SK-N-SH treated with all-trans-retinoic acid at 6 μM for 48 hours (cell line): ENCODE data around the gene RASA2.

Experiments used
- ATAC-seq: fragments of 200-7000 bp; cut with Tn5 transposase; 3 replicates; pipeline ENCODE4 v1.9.1; 2020; ENCODE audit warnings: mild to moderate bottlenecking, moderate library complexity
- ARNTL ChIP-seq: fragments of 450-650 bp; formaldehyde crosslinking; IDR thresholded peaks from 2 replicates; pipeline ENCODE4 v1.5.0; 2020; ENCODE audit warnings: low read depth, mild to moderate bottlenecking, moderate library complexity, borderline replicate concordance
- BACH2 ChIP-seq: fragments of 250-450 bp; sonication (Bioruptor Pico); IDR thresholded peaks from 2 replicates; pipeline ENCODE4 v1.9.0; 2021; ENCODE audit warnings: mild to moderate bottlenecking, borderline replicate concordance
- CSDC2 ChIP-seq: fragments of 250-450 bp; sonication (Bioruptor Pico); IDR thresholded peaks from 2 replicates; pipeline ENCODE4 v1.5.0; 2020; ENCODE audit warnings: mild to moderate bottlenecking, moderate library complexity
- ESRRG ChIP-seq: fragments of 250-450 bp; sonication (Bioruptor Pico); IDR thresholded peaks from 2 replicates; pipeline ENCODE4 v1.6.1; 2021; ENCODE audit warnings: mild to moderate bottlenecking
- GLIS3 ChIP-seq: fragments of 250-450 bp; sonication (Bioruptor Pico); IDR thresholded peaks from 2 replicates; pipeline ENCODE4 v1.5.0; 2020; ENCODE audit warnings: mild to moderate bottlenecking, moderate library complexity
- ISL1 ChIP-seq: fragments of 250-450 bp; sonication (Bioruptor Pico); IDR thresholded peaks from 2 replicates; pipeline ENCODE4 v2.1.2; 2022; ENCODE audit warnings: mild to moderate bottlenecking, moderate library complexity
- OSR1 ChIP-seq: fragments of 250-450 bp; sonication (Bioruptor Pico); IDR thresholded peaks from 2 replicates; pipeline ENCODE4 v1.8.0; 2022; ENCODE audit warnings: moderate library complexity, mild to moderate bottlenecking, inconsistent platforms
- PPARA ChIP-seq: fragments of 250-450 bp; sonication (Bioruptor Pico); IDR thresholded peaks from 2 replicates; pipeline ENCODE4 v1.5.0; 2020; ENCODE audit warnings: mild to moderate bottlenecking, borderline replicate concordance
- RARB ChIP-seq: fragments of 250-450 bp; sonication (Bioruptor Pico); IDR thresholded peaks from 2 replicates; pipeline ENCODE4 v1.8.0; 2021; ENCODE audit warnings: mild to moderate bottlenecking, moderate library complexity
- SNAI2 ChIP-seq: fragments of 250-450 bp; sonication (Bioruptor Pico); IDR thresholded peaks from 2 replicates; pipeline ENCODE4 v1.5.0; 2020; ENCODE audit warnings: mild to moderate bottlenecking, moderate library complexity
- TOX ChIP-seq: fragments of 250-450 bp; sonication (Bioruptor Pico); IDR thresholded peaks from 2 replicates; pipeline ENCODE4 v1.8.0; 2021; ENCODE audit warnings: mild to moderate bottlenecking, moderate library complexity, borderline replicate concordance
- ZC3H10 ChIP-seq: fragments of 250-450 bp; sonication (Bioruptor Pico); IDR thresholded peaks from 2 replicates; pipeline ENCODE4 v1.5.1; 2021; ENCODE audit warnings: mild to moderate bottlenecking, moderate library complexity
- ZFP3 ChIP-seq: fragments of 250-450 bp; sonication (Bioruptor Pico); IDR thresholded peaks from 2 replicates; pipeline ENCODE4 v1.5.0; 2020; ENCODE audit warnings: mild to moderate bottlenecking, moderate library complexity
- ZFP30 ChIP-seq: fragments of 450-650 bp; formaldehyde crosslinking; IDR thresholded peaks from 2 replicates; pipeline ENCODE4 v1.5.0; 2022; ENCODE audit warnings: mild to moderate bottlenecking, moderate library complexity
- ZNF565 ChIP-seq: fragments of 450-650 bp; formaldehyde crosslinking; conservative IDR thresholded peaks from 2 replicates; pipeline ENCODE4 v1.5.0; 2020; ENCODE audit warnings: low read depth, mild to moderate bottlenecking, moderate library complexity
- ZNF70 ChIP-seq: fragments of 450-650 bp; formaldehyde crosslinking; IDR thresholded peaks from 2 replicates; pipeline ENCODE4 v1.5.0; 2020; ENCODE audit warnings: mild to moderate bottlenecking, moderate library complexity
- ZNF8 ChIP-seq: fragments of 450-650 bp; formaldehyde crosslinking; IDR thresholded peaks from 2 replicates; pipeline ENCODE4 v1.5.0; 2020; ENCODE audit warnings: mild to moderate bottlenecking, moderate library complexity
- TF ChIP-seq, protein P1 (sequence below): fragments of 250-450 bp; sonication (Bioruptor Pico); IDR thresholded peaks from 2 replicates; pipeline ENCODE4 v1.5.0; 2020; ENCODE audit warnings: mild to moderate bottlenecking, moderate library complexity
- TF ChIP-seq, protein P2 (sequence below): fragments of 250-450 bp; sonication (Bioruptor Pico); IDR thresholded peaks from 2 replicates; pipeline ENCODE4 v1.8.0; 2020; ENCODE audit warnings: mild to moderate bottlenecking, moderate library complexity, borderline replicate concordance
- TF ChIP-seq, protein P3 (sequence below): fragments of 250-450 bp; sonication (Bioruptor Pico); IDR thresholded peaks from 2 replicates; pipeline ENCODE4 v1.5.1; 2020; ENCODE audit warnings: low read depth, mild to moderate bottlenecking, moderate library complexity
- TF ChIP-seq, protein P4 (sequence below): fragments of 250-450 bp; sonication (Bioruptor Pico); IDR thresholded peaks from 2 replicates; pipeline ENCODE4 v1.8.0; 2021; ENCODE audit warnings: low read depth, mild to moderate bottlenecking, moderate library complexity, borderline replicate concordance
- TF ChIP-seq, protein P5 (sequence below): fragments of 250-450 bp; sonication (Bioruptor Pico); IDR thresholded peaks from 2 replicates; pipeline ENCODE4 v1.5.1; 2021; ENCODE audit warnings: mild to moderate bottlenecking, moderate library complexity

Gene RASA2

DNA sequence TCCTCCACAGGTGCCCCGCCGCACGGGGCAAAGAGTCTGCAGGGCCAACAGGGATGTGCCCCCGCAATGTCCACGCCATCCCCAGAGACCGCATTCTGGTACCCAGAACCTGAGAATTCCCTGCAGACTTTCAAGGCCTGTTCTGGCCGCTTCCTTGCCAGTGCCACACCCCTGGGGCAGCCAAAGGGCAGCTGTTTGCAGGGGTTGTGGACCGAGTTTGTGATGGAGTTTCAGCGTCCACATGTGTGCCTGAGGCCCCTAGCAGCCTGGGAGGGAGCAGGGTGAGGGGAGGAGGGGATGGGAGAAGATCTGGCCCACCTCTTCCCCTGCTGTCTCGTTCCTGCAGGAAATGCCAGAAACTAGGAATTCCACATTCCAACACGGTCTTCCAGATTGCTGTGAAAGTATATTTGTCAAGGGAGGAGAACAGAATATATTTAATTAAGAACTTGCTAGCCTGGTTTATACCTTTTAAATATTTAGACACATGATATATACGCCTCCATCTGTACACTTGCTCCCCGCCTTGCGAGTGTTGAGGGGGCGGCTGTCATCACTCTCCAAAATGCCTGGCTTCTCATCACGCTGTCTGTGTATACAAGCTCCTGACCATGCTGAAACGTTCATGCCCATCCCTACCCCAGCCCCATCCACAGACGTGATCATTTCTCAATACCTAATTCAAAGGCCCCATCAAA lies 31.1 kb upstream of the RASA2 start:
- no peak for ATAC-seq
- TF ChIP-seq ZFP3 (CRISPR knock-in tag) (no peak), ZC3H10 (CRISPR knock-in tag) (no peak), ARNTL (no peak), SNAI2 (CRISPR knock-in tag) (no peak), ZNF70 (CRISPR knock-in tag) (no peak), RARB (CRISPR knock-in tag) (no peak), ZFP30 (CRISPR knock-in tag) (no peak), GLIS3 (no peak), ZNF565 (CRISPR knock-in tag) (no peak), PPARA (CRISPR knock-in tag) (no peak), OSR1 (CRISPR knock-in tag) (no peak), ISL1 (CRISPR knock-in tag) (no peak), TOX (CRISPR knock-in tag) (no peak), ESRRG (no peak)
- TF ChIP-seq, protein P1, sequence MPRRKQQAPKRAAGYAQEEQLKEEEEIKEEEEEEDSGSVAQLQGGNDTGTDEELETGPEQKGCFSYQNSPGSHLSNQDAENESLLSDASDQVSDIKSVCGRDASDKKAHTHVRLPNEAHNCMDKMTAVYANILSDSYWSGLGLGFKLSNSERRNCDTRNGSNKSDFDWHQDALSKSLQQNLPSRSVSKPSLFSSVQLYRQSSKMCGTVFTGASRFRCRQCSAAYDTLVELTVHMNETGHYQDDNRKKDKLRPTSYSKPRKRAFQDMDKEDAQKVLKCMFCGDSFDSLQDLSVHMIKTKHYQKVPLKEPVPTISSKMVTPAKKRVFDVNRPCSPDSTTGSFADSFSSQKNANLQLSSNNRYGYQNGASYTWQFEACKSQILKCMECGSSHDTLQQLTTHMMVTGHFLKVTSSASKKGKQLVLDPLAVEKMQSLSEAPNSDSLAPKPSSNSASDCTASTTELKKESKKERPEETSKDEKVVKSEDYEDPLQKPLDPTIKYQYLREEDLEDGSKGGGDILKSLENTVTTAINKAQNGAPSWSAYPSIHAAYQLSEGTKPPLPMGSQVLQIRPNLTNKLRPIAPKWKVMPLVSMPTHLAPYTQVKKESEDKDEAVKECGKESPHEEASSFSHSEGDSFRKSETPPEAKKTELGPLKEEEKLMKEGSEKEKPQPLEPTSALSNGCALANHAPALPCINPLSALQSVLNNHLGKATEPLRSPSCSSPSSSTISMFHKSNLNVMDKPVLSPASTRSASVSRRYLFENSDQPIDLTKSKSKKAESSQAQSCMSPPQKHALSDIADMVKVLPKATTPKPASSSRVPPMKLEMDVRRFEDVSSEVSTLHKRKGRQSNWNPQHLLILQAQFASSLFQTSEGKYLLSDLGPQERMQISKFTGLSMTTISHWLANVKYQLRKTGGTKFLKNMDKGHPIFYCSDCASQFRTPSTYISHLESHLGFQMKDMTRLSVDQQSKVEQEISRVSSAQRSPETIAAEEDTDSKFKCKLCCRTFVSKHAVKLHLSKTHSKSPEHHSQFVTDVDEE (CRISPR knock-in tag), result no peak
- TF ChIP-seq, protein P2, sequence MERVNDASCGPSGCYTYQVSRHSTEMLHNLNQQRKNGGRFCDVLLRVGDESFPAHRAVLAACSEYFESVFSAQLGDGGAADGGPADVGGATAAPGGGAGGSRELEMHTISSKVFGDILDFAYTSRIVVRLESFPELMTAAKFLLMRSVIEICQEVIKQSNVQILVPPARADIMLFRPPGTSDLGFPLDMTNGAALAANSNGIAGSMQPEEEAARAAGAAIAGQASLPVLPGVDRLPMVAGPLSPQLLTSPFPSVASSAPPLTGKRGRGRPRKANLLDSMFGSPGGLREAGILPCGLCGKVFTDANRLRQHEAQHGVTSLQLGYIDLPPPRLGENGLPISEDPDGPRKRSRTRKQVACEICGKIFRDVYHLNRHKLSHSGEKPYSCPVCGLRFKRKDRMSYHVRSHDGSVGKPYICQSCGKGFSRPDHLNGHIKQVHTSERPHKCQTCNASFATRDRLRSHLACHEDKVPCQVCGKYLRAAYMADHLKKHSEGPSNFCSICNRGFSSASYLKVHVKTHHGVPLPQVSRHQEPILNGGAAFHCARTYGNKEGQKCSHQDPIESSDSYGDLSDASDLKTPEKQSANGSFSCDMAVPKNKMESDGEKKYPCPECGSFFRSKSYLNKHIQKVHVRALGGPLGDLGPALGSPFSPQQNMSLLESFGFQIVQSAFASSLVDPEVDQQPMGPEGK (CRISPR knock-in tag), result no peak
- TF ChIP-seq, protein P3, sequence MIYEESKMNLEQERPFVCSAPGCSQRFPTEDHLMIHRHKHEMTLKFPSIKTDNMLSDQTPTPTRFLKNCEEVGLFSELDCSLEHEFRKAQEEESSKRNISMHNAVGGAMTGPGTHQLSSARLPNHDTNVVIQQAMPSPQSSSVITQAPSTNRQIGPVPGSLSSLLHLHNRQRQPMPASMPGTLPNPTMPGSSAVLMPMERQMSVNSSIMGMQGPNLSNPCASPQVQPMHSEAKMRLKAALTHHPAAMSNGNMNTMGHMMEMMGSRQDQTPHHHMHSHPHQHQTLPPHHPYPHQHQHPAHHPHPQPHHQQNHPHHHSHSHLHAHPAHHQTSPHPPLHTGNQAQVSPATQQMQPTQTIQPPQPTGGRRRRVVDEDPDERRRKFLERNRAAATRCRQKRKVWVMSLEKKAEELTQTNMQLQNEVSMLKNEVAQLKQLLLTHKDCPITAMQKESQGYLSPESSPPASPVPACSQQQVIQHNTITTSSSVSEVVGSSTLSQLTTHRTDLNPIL (CRISPR knock-in tag), result no peak
- TF ChIP-seq, all 23 proteins: peak for 0

DNA sequence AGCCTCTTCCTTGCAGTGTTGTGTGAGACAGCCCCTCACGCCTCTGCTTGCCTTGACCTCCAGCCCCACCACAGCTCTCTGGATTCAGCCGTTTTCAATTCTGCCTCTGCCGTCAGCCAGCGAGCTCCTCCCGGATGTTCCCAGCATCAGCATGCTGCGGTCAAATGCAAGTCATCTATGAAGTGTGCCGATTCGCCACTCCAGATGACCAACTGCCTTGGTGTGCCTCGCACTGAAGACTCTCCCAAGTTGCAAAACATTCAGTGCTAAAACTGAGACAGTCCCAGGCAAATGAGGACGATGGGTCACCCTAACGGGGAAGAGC lies 30.6 kb upstream of the RASA2 start:
- ATAC-seq, result no peak
- no peak for TF ChIP-seq ZFP3 (CRISPR knock-in tag)
- no peak for TF ChIP-seq ZNF8 (CRISPR knock-in tag)
- no peak for TF ChIP-seq ESRRG
- TF ChIP-seq, protein P1 (CRISPR knock-in tag), result no peak
- no peak for TF ChIP-seq ZC3H10 (CRISPR knock-in tag)
- no peak for TF ChIP-seq ZNF70 (CRISPR knock-in tag)
- no peak for TF ChIP-seq CSDC2 (CRISPR knock-in tag)
- TF ChIP-seq PPARA (CRISPR knock-in tag), result no peak
- TF ChIP-seq, protein P4, sequence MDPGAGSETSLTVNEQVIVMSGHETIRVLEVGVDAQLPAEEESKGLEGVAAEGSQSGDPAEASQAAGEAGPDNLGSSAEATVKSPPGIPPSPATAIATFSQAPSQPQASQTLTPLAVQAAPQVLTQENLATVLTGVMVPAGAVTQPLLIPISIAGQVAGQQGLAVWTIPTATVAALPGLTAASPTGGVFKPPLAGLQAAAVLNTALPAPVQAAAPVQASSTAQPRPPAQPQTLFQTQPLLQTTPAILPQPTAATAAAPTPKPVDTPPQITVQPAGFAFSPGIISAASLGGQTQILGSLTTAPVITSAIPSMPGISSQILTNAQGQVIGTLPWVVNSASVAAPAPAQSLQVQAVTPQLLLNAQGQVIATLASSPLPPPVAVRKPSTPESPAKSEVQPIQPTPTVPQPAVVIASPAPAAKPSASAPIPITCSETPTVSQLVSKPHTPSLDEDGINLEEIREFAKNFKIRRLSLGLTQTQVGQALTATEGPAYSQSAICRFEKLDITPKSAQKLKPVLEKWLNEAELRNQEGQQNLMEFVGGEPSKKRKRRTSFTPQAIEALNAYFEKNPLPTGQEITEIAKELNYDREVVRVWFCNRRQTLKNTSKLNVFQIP, result no peak
- no peak for TF ChIP-seq SNAI2 (CRISPR knock-in tag)
- TF ChIP-seq, protein P2 (CRISPR knock-in tag), result no peak
- no peak for TF ChIP-seq ZFP30 (CRISPR knock-in tag)
- no peak for TF ChIP-seq BACH2 (CRISPR knock-in tag)
- TF ChIP-seq, protein P5, sequence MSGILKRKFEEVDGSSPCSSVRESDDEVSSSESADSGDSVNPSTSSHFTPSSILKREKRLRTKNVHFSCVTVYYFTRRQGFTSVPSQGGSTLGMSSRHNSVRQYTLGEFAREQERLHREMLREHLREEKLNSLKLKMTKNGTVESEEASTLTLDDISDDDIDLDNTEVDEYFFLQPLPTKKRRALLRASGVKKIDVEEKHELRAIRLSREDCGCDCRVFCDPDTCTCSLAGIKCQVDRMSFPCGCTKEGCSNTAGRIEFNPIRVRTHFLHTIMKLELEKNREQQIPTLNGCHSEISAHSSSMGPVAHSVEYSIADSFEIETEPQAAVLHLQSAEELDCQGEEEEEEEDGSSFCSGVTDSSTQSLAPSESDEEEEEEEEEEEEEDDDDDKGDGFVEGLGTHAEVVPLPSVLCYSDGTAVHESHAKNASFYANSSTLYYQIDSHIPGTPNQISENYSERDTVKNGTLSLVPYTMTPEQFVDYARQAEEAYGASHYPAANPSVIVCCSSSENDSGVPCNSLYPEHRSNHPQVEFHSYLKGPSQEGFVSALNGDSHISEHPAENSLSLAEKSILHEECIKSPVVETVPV, result no peak
- no peak for TF ChIP-seq ISL1 (CRISPR knock-in tag)
- TF ChIP-seq, protein P3 (CRISPR knock-in tag), result no peak
- no peak for TF ChIP-seq RARB (CRISPR knock-in tag)
- no peak for TF ChIP-seq ARNTL
- TF ChIP-seq TOX (CRISPR knock-in tag), result no peak
